Chondrocyte (in vitro differentiated cells): ENCODE results near the gene PPP1R27. TPM values are rescaled to one million over a fixed set of nuclear protein-coding genes. Genes with fewer than 3 reads are reported as not detected.

Source experiments
- DNase-seq: peaks from one replicate; pipeline ENCODE4 v3.0.0; 2021; ENCODE audit warnings: mixed read lengths, low spot score
- H3K27ac Mint-ChIP-seq: one replicate; pipeline ENCODE4 v1.8.0; 2021; ENCODE audit warnings: mild to moderate bottlenecking, moderate library complexity, mixed read lengths; ENCODE audit not compliant: unreplicated experiment
- H3K27me3 Mint-ChIP-seq: 2 replicates; pipeline ENCODE4 v1.8.0; 2021; ENCODE audit warnings: low read depth, mixed read lengths
- H3K36me3 Mint-ChIP-seq: 2 replicates; pipeline ENCODE4 v1.8.0; 2021; ENCODE audit warnings: low read depth, mixed read lengths
- H3K4me1 Mint-ChIP-seq: 2 replicates; pipeline ENCODE4 v1.8.0; 2021; ENCODE audit warnings: low read depth, mild to moderate bottlenecking, mixed read lengths
- H3K4me3 Mint-ChIP-seq: one replicate; pipeline ENCODE4 v1.8.0; 2021; ENCODE audit warnings: mild to moderate bottlenecking, moderate library complexity, mixed read lengths; ENCODE audit not compliant: unreplicated experiment
- H3K9me3 Mint-ChIP-seq: 2 replicates; pipeline ENCODE4 v1.8.0; 2021; ENCODE audit warnings: low read depth, mixed read lengths
- total RNA-seq: library from RNA; stranded (reverse); gene quantifications from 3 replicates; pipeline ENCODE4 v1.2.1, GENCODE V29; 2021
- TF ChIP-seq, protein P1 (sequence below): fragments of 200-600 bp; sonication (generic); IDR thresholded peaks from 2 replicates; pipeline ENCODE4 v1.5.0; 2021; ENCODE audit warnings: antibody characterized with exemption, mild to moderate bottlenecking, moderate library complexity

The PPP1R27 gene
- total RNA-seq, 1 donor from 2014 or later = not detected

GRCh38 chr17:81860756-81861568 lies 26.1 kb upstream of the PPP1R27 start:
- Mint-ChIP-seq H3K36me3 (peaks cover 7% of the 10 kb centered on the region), H3K9me3 (no peaks in the 10 kb centered on the region)

GRCh38 chr17:81859906-81860755 lies 25.3 kb upstream of the PPP1R27 start, which contains the start of gene P4HB:
Gene P4HB (minus strand): TSS chr17:81860535. CDS start chr17:81860471, 64 bp downstream.
- H3K4me1 Mint-ChIP-seq = peaks cover 70% of the 10 kb centered on the region

More at GRCh38 chr17:81860756-81861568, 26.1 kb upstream of the PPP1R27 start:
- Mint-ChIP-seq H3K27me3 (no peaks in the 10 kb centered on the region), H3K27ac (peak overlapping the region; percentile 98), H3K4me1 (peaks cover 69% of the 10 kb centered on the region), H3K4me3 (peak overlapping the region; percentile 93)
- TF ChIP-seq, protein P1, sequence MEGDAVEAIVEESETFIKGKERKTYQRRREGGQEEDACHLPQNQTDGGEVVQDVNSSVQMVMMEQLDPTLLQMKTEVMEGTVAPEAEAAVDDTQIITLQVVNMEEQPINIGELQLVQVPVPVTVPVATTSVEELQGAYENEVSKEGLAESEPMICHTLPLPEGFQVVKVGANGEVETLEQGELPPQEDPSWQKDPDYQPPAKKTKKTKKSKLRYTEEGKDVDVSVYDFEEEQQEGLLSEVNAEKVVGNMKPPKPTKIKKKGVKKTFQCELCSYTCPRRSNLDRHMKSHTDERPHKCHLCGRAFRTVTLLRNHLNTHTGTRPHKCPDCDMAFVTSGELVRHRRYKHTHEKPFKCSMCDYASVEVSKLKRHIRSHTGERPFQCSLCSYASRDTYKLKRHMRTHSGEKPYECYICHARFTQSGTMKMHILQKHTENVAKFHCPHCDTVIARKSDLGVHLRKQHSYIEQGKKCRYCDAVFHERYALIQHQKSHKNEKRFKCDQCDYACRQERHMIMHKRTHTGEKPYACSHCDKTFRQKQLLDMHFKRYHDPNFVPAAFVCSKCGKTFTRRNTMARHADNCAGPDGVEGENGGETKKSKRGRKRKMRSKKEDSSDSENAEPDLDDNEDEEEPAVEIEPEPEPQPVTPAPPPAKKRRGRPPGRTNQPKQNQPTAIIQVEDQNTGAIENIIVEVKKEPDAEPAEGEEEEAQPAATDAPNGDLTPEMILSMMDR = no peak
- DNase-seq = peak; percentile 100

DNA sequence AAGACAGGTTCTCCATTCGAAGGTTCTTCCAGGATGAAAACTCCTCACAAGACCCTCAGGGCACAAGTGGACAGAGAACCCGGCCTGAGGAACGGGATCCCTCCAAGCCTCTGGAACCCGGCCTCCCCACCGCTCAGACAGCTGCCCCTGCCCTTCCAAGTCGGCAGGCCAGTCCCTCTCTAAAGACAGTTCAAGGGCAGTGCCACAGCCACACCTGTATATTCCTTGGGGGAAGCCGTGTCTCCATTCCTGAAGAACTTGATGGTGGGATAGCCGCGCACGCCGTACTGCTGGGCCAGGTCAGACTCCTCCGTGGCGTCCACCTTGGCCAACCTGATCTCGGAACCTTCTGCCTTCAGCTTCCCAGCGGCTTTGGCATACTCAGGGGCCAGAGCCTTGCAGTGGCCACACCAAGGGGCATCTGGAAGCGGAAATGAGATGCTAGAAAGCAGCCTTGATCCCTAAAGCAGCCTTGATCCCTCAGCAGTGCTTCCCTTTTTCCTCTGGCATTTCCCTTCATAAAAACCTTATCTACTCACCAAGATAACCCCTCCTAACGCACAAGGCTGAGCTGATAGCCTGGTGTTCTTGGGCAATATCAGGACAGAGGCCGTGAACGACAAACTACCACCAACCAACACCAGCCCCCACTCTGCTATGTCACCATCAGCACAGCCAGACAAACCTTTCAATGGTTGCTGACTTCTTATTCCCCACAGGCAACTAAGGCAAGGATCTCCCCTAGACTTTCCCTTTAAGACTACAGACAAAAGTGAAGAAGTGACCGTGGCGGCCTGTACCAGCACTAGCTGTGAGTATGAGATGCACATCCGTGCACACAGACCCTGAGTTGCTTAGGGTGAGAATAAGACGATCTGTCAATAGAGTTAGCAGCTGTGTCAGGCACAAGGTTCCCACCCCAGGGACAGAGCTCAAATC lies 24.4 kb upstream of the PPP1R27 start:
- Mint-ChIP-seq H3K4me1 (peaks cover 66% of the 10 kb centered on the region), H3K4me3 (peak overlapping the region; percentile 83), H3K9me3 (no peaks in the 10 kb centered on the region), H3K36me3 (peaks cover 12% of the 10 kb centered on the region), H3K27me3 (no peaks in the 10 kb centered on the region), H3K27ac (peak overlapping the region; percentile 79)
- no peak for DNase-seq
- TF ChIP-seq, protein P1 = no peak

More at GRCh38 chr17:81859906-81860755, 25.3 kb upstream of the PPP1R27 start, which contains the start of gene P4HB:
- Mint-ChIP-seq H3K36me3 (peaks cover 10% of the 10 kb centered on the region), H3K9me3 (no peaks in the 10 kb centered on the region), H3K27ac (peak within 1 kb of the TSS; percentile 98), H3K4me3 (peak within 1 kb of the TSS; percentile 93), H3K27me3 (no peaks in the 10 kb centered on the region)
- TF ChIP-seq, protein P1 = peak; percentile 10
- peak; percentile 92 for DNase-seq

GRCh38 chr17:81858170-81858966 lies 23.5 kb upstream of the PPP1R27 start:
- H3K36me3 Mint-ChIP-seq = peaks cover 17% of the 10 kb centered on the region
- H3K27ac Mint-ChIP-seq = peak overlapping the region; percentile 79
- peak overlapping the region; percentile 83 for H3K4me3 Mint-ChIP-seq
- H3K9me3 Mint-ChIP-seq = no peaks in the 10 kb centered on the region
- H3K4me1 Mint-ChIP-seq = peaks cover 58% of the 10 kb centered on the region
- TF ChIP-seq, protein P1 = no peak
- DNase-seq = peak; percentile 88
- H3K27me3 Mint-ChIP-seq = no peaks in the 10 kb centered on the region
